Measurements from ENCODE around the gene SNX7.

The SNX7 gene

GRCh38 chr1:98697781-98698180, 36.3 kb downstream of the SNX7 start:
- DNase-seq (ENCODE audit: low read depth, low spot score): no peak

DNA sequence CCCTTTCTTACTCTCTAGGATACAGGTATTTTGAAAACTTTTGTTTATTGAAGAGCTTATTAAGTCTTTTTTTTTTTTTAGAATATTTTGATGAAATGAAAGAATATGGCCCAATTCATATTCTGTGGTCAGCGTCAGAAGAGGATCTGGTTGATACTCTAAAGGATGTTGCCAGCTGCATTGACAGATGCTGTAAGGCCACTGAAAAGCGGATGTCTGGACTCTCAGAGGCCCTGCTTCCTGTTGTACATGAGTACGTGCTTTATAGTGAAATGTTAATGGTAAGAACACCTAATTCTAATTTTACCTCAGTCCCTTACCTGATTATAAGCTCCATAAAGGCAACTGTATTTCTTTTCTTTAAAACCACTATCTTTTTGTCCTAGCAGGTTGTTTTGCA, 37.1 kb downstream of the SNX7 start:
- no peak for DNase-seq (ENCODE audit: low read depth, low spot score)

GRCh38 chr1:98700228-98700627, 38.7 kb downstream of the SNX7 start:
- DNase-seq (ENCODE audit: low read depth, low spot score): no peak

DNA sequence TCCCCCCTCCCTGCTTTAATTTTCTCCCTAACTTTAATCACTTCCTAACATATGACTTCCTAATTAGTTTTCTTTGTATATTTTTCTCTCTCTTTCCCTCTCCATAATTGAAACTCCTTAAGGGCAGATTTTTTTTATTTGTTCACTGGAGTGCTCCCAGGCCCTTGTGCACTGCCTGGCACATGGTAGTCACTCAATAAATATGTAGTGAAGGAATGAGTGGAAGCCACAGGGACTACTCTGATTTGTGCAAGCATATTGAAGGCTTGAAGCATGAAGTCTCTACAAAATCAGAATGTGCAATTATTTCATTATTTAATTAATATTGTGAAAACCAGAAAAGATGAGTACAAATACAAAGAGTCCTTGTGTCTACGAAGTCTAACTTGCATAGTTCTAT, 41.5 kb downstream of the SNX7 start:
- DNase-seq (ENCODE audit: low read depth, low spot score): no peak

DNA sequence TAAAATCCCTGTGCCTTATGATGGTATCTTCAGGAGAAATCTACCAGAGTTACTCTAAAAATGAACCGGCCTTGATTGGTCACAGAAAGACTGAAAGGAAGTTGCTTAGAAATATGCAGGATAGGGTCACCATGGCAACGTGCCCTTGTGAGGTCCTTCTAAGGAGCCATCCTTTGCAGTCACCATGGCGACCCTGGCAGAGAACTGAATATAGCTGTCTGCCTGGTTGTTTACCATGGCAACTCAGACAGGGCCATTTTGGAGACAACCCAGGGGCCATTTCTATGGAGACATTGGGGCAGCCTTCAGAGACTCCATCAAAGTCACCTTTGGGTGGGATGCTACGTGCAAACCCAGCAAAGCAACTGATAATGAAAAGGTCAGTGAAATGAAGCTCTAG, 43.0 kb downstream of the SNX7 start:
- DNase-seq (ENCODE audit: low read depth, low spot score): peak; percentile 1

- DNase-seq (ENCODE audit: low read depth, low spot score): no peak
Observed at GRCh38 chr1:98704971-98705370, 43.5 kb downstream of the SNX7 start.

DNA sequence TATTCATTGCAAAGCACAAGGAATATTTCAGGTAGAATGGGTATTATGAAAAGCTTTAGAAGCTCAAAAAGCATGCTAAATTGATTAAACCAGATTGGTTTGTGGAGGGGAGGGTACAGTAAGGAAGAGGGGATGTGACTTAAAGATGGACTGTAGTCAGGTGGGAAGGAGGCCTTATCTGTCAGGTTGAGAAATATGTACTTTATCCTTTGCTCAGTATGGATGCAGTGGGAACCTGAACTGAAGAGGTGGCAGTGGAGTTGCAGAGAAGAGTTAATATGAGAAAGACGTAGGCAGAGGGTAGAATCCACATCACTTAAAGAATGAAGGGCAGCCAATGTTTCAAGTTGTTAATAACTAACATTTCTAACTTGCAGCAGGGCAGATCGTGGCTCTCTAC, 44.1 kb downstream of the SNX7 start:
- DNase-seq (ENCODE audit: low read depth, low spot score): no peak

DNA sequence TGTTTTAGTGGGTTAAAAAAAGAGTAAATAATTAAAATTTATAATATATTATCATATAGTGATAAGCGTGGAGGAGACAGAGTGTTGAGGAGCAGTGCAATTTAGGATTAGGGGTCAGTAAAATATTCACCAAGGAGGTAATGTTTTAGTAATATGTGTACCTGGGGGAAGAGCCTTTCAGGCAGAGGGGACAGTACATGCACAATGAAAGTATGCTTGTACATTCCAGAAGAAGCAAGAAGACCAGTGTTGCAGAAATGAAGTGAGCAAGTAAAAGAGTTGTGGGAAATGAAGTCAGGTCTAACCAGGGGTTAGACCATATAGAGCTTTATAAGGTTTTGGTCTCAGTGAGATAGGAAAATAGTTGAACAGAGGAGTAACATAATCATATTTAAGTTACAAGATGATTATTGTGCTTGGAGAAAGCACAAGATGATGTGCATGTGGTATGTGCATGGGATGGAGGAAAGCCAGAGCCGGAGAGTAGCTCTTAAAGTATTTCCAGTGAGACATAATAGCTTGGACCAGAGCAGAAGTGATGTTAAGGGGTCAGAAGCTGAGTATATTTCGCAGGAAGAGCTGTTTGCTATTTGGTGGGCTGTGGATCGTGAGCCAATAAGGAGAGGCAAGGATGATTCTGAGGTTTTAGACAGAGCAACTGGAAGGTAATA, 44.8 kb downstream of the SNX7 start:
- DNase-seq (ENCODE audit: low read depth, low spot score): no peak

DNA sequence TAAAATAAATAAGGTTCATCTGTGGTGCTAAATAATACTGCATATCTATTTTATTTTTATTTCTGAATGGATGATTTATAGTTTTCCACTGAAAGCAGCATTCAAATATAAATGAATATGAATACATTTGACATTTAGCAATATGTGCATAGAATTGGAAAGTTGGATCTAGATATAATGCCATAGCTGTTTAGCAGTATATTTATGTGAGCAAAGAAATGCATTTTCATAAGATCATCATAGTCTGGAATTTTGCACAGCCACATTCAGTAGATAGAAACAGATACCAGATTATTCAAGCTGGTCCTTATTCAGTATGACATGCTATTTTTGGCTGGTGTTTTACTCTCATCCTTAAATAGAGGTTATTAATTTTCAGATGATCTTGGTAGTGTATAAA, 46.0 kb downstream of the SNX7 start:
- no peak for DNase-seq (ENCODE audit: low read depth, low spot score)

DNA sequence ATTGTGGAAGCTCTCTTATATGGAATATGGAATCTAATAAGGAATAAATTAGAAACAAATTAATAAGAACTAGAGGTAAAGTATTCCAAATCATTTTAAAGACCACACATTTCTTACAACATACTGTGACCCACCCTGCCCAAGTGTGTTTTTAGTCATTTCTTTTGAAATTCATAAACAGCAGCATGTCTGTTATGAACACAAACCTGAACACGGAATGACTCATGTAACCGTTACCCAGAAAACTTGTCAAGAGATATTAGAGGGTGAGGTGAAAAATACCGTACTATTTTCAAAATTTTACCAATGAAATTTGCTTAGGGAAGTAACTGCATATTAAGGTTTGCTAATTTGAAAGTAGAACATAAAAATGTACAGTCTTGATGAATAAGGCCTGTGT, 48.4 kb downstream of the SNX7 start:
- DNase-seq (ENCODE audit: low read depth, low spot score): no peak

DNA sequence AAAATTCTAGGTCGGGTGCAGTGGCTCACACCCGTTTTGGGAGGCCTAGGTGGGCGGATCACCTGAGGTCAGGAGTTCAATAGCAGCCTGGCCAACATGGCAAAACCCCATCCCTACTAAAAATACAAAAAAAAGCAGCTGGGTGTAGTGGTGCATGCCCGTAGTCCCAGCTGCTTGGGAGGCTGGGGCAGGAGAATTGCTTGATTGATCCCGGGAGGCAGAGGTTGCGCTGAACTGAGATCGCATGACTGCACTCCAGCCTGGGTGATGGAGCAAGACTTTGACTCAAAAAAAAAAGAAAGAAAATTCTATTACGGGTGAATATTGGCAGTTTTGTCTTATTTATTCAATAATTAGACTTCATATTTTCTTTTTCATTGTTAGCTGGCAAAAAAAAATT, 62.1 kb downstream of the SNX7 start:
- no peak for DNase-seq (ENCODE audit: low read depth, low spot score)

- no peak for DNase-seq (ENCODE audit: low read depth, low spot score)
Observed at GRCh38 chr1:98732985-98733781, 71.7 kb downstream of the SNX7 start.

DNA sequence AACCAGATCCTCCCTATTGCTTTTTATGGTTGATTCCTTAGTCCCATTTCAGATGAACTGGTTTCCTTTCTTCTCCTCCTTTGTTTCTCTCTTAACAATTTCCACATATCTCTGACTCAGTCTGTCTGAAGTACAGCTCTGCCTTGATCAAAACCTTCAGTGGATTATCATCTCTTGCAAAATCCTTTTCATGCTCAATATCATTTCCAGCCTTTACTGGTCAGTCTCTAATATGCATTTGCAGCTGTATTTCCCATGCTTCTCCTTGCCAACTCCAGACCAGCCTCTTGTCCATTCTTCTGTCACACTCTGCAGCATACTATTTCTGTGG, 72.2 kb downstream of the SNX7 start:
- no peak for DNase-seq (ENCODE audit: low read depth, low spot score)

DNA sequence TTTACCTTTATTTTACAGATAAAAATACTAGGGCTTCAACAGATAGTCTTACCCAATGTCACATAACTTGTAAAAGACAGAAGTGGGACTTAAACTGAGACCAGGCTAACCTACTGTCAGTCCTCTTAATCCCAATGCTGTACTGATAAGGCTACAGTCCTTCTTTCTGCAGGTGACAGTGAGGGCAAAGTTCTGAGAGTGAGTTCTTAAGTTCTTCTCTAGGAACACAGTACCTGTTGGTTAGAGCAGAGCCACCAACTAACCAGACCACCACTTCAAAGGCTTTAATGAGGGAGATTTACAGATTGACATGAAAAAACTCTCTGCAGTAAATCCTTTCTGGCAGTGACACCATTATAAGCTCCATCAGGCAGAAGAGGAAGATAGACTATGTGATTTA, 74.2 kb downstream of the SNX7 start:
- no peak for DNase-seq (ENCODE audit: low read depth, low spot score)

DNA sequence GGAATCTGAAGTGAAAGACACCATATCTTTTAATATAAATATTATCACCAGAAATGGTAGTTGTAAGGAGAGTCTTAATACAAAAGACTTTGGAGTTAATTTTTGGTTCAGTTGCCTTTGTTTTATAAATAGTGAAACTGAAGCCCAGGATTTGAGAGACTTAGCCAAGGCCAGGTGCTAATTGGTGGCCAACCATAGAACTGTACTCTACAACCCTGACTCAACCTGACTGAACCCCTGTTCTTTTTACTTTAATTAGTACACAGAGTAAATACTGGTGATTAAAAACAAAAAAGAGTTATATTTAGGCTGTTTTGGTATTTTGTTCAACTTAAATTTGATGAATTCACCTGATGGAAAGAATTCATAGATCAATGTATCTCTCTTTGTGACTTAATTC, 76.3 kb downstream of the SNX7 start:
- no peak for DNase-seq (ENCODE audit: low read depth, low spot score)

GRCh38 chr1:98739762-98740161, 78.2 kb downstream of the SNX7 start:
- no peak for DNase-seq (ENCODE audit: low read depth, low spot score)

GRCh38 chr1:98741164-98741563, 79.6 kb downstream of the SNX7 start:
- DNase-seq (ENCODE audit: low read depth, low spot score): no peak

DNA sequence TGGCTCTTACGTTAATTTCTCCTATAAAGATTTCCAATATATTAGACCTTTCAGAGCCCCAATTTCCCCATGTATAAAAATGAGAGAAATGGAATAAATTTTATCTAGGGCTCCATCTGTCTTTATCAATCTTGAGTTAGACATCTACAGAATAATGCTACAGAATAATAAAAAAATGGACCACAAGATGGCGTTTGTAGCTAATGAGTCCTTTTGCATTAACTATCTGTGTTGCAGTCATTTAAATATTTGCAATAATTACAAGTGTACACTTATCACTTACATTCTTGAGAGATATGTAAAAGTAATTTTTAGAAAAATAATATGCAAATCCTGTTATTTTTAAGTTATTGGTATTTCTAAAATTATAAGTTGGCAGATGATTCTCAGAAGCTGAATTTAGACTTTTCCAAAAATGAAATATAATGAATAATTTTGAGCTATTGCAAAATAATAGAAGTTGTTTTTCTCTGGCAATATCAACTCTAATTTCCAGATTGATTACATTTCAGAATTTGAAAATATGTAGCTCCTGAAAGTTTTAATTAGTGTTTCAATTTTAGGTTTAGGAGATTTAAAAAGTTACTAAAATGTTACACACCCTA, 87.7 kb downstream of the SNX7 start:
- no peak for DNase-seq (ENCODE audit: low read depth, low spot score)

DNA sequence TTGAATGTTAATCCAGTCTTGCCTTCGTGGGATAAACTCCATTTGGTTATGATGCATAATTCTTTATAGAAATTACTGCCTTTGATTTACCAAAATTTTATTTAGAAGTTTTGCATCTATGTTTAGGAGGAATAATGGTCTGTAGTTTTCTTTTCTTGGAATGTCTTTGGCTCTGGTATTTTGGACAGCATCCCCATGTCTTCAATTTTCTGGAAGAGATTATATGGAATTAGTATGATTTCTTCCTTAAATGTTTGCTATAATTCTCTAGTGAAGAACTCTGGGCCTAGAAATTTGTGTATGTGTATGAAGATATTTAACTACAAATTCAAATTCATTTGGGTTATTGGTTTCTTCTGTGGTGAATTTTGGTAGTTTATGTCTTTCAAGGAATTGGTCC, 92.7 kb downstream of the SNX7 start:
- DNase-seq (ENCODE audit: low read depth, low spot score): no peak

DNA sequence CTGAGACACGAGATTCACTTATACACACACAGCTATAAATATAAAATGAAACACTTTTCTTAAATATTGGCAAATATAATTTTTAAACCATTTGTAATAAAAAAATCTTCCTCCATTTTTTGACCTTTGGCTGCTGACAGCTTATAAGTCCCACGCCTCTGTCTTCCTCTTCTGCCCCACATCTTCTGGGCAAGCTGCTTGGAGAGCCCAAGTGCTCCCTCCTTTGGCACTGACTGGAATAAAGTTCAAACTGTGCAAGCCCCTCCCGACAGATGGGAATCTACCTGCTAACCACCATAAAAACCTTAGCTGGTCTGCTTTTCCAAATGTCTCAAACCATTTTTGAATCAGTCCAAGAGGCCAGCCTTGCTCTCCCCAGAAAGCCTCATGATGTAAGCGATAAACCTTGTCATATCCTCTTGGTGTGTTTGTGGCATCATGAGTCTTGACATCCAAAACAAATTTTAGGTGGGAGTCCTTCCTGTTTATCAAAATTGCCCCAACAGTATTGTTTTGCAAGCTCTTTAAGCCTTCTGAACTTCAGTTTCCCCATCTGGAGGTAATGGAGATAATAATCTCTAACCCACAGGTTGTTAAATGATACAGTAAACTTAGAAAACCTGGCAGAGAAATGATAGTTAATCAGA, 99.8 kb downstream of the SNX7 start:
- peak; percentile 22 for DNase-seq (ENCODE audit: low read depth, low spot score)

GRCh38 chr1:98763488-98764150, 102.1 kb downstream of the SNX7 start:
- no peak for DNase-seq (ENCODE audit: low read depth, low spot score)

GRCh38 chr1:98764485-98764884, 103.0 kb downstream of the SNX7 start:
- no peak for DNase-seq (ENCODE audit: low read depth, low spot score)

Measured in ELF-1 (cell line).